Activated T-cell treated with anti-CD3 and anti-CD28 coated beads, Interleukin-2, amount 50 U/mL, for 72 hours (primary cell): Measurements from ENCODE around the gene THOC6. TPM values are rescaled to one million over a fixed set of nuclear protein-coding genes. Genes with fewer than 3 reads are reported as not detected.

Experiments
- ATAC-seq, 2 donors: fragments of 150-1000 bp; cut with Tn5 transposase; replicated peaks in 1 of 2; 2 replicates each; pipeline ENCODE4 v1.10.0; 2021; ENCODE audit warnings: moderate library complexity in 2 of 2, mild to moderate bottlenecking in 1 of 2
- DNase-seq, 2 donors: peaks; one replicate each; pipeline ENCODE4 v3.0.0; 2021 to 2022; ENCODE audit warnings: mixed read lengths in 1 of 2
- H3K27ac Mint-ChIP-seq: one replicate; pipeline ENCODE4 v1.8.0; 2022; ENCODE audit warnings: mild to moderate bottlenecking, moderate library complexity, mixed read lengths
- H3K27me3 Mint-ChIP-seq: one replicate; pipeline ENCODE4 v1.8.0; 2022; ENCODE audit warnings: low read depth, mixed read lengths
- H3K36me3 Mint-ChIP-seq, 2 donors: one replicate each; pipeline ENCODE4 v1.8.0; 2022; ENCODE audit warnings: mixed read lengths in 2 of 2, mild to moderate bottlenecking in 1 of 2; ENCODE audit not compliant: insufficient read depth in 2 of 2
- H3K4me1 Mint-ChIP-seq: one replicate; pipeline ENCODE4 v1.8.0; 2022; ENCODE audit warnings: low read depth, mixed read lengths
- H3K4me3 Mint-ChIP-seq, 2 donors: one replicate each; pipeline ENCODE4 v1.8.0; 2022; ENCODE audit warnings: mild to moderate bottlenecking in 2 of 2, mixed read lengths in 2 of 2, moderate library complexity in 2 of 2
- H3K9me3 Mint-ChIP-seq, 2 donors: one replicate each; pipeline ENCODE4 v1.8.0; 2022; ENCODE audit warnings: mixed read lengths in 2 of 2
- total RNA-seq, 2 donors: library from RNA; stranded (reverse); gene quantifications; one replicate each; pipeline ENCODE4 v1.2.3, GENCODE V29; 2022

The THOC6 gene
- total RNA-seq, 2 donors from 2014 or later, result 49.1 to 50.9 TPM

- H3K27me3 Mint-ChIP-seq, result peaks cover 17% of the 10 kb centered on the region
- ATAC-seq (no peak), DNase-seq (peak in 1 of 2 donors; percentile 40)
- H3K36me3 Mint-ChIP-seq, result peaks cover 0 to 5% of the 10 kb centered on the region in 2 donors
- peaks cover 67% of the 10 kb centered on the region for H3K4me1 Mint-ChIP-seq
- peak overlapping the region; percentile 83 to 85 for H3K4me3 Mint-ChIP-seq
- no peaks in the 10 kb centered on the region for H3K9me3 Mint-ChIP-seq
- peak overlapping the region; percentile 71 for H3K27ac Mint-ChIP-seq
Measured at GRCh38 chr16:3023415-3023668, 493 bp upstream of the THOC6 start.

GRCh38 chr16:3025032-3026002 lies 1.5 kb downstream of the THOC6 start:
- Mint-ChIP-seq H3K4me3 (peak overlapping the region; percentile 45 to 85), H3K9me3 (no peaks in the 10 kb centered on the region), H3K36me3 (peaks cover 0 to 5% of the 10 kb centered on the region in 2 donors), H3K27ac (no peak overlapping the region), H3K27me3 (peaks cover 18% of the 10 kb centered on the region), H3K4me1 (peaks cover 66% of the 10 kb centered on the region)
- ATAC-seq (no peak), DNase-seq (no peak)

DNA sequence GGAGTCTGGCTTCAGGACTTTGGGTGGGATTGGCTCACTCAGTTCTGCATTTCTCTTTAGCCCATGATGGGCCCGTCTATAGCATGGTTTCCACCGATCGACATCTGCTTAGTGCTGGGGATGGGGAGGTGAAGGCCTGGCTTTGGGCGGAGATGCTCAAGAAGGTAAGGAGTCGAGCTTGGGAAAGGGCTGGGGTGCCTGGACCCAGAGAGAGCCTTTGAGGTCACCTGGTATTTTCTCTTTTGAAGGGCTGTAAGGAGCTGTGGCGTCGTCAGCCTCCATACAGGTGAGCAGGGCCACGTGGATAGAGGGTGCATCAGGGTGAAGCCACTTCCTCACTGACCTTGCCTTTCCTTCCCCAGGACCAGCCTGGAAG lies 2.2 kb downstream of the THOC6 start:
- peaks cover 24% of the 10 kb centered on the region for H3K27me3 Mint-ChIP-seq

GRCh38 chr16:3026609-3027488 lies 3.0 kb downstream of the THOC6 start:
- Mint-ChIP-seq H3K9me3 (no peaks in the 10 kb centered on the region), H3K36me3 (peaks cover 0 to 5% of the 10 kb centered on the region in 2 donors), H3K27ac (no peak overlapping the region), H3K4me3 (no peak overlapping the region), H3K4me1 (peaks cover 54% of the 10 kb centered on the region), H3K27me3 (peaks cover 29% of the 10 kb centered on the region)
- ATAC-seq (no peak), DNase-seq (no peak)

More for the DNA sequence above, 2.2 kb downstream of the THOC6 start:
- Mint-ChIP-seq H3K27ac (no peak overlapping the region), H3K4me1 (peaks cover 62% of the 10 kb centered on the region), H3K9me3 (no peaks in the 10 kb centered on the region), H3K36me3 (peaks cover 0 to 5% of the 10 kb centered on the region in 2 donors), H3K4me3 (no peak overlapping the region)
- no peak for DNase-seq
- no peak for ATAC-seq

DNA sequence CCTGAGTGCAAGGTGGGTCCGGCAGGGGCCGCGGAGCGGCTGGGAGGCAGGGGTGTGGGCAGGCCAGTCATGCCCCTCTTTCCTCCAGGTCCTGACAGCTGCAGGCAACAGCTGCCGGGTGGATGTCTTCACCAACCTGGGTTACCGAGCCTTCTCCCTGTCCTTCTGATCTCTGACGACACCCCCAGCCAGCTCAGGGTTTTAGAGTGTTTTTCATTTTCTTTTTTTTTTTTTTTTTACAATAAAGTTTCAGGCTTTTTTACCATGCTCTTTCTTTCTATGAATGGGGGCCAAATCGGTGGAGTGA lies 3.6 kb downstream of the THOC6 start:
- ATAC-seq (no peak), DNase-seq (no peak)
- H3K9me3 Mint-ChIP-seq, result no peaks in the 10 kb centered on the region
- H3K27me3 Mint-ChIP-seq, result peaks cover 35% of the 10 kb centered on the region
- peaks cover 51% of the 10 kb centered on the region for H3K4me1 Mint-ChIP-seq
- H3K36me3 Mint-ChIP-seq, result peaks cover 0 to 5% of the 10 kb centered on the region in 2 donors
- peak overlapping the region in 1 of 2 donors; percentile 69 for H3K4me3 Mint-ChIP-seq
- no peak overlapping the region for H3K27ac Mint-ChIP-seq

- Mint-ChIP-seq H3K4me3 (peak overlapping the region; percentile 60 to 69), H3K4me1 (peaks cover 48% of the 10 kb centered on the region), H3K9me3 (no peaks in the 10 kb centered on the region), H3K27ac (no peak overlapping the region), H3K36me3 (peaks cover 0 to 5% of the 10 kb centered on the region in 2 donors), H3K27me3 (peaks cover 42% of the 10 kb centered on the region)
- peak; percentile 38 to 47 for ATAC-seq
- peak; percentile 88 to 89 for DNase-seq
Measured at GRCh38 chr16:3027983-3028715, 4.3 kb downstream of the THOC6 start.

GRCh38 chr16:3028716-3029319 lies 5.0 kb downstream of the THOC6 start:
- ATAC-seq (no peak), DNase-seq (no peak)
- H3K36me3 Mint-ChIP-seq, result peaks cover 0 to 5% of the 10 kb centered on the region in 2 donors
- H3K27ac Mint-ChIP-seq, result no peak overlapping the region
- peak overlapping the region; percentile 69 to 84 for H3K4me3 Mint-ChIP-seq
- no peaks in the 10 kb centered on the region for H3K9me3 Mint-ChIP-seq
- H3K4me1 Mint-ChIP-seq, result peaks cover 43% of the 10 kb centered on the region
- H3K27me3 Mint-ChIP-seq, result peaks cover 49% of the 10 kb centered on the region

GRCh38 chr16:3029491-3030221 lies 5.8 kb downstream of the THOC6 start:
- Mint-ChIP-seq H3K4me3 (peak overlapping the region; percentile 69 to 84), H3K4me1 (peaks cover 37% of the 10 kb centered on the region), H3K27me3 (peaks cover 58% of the 10 kb centered on the region), H3K27ac (no peak overlapping the region), H3K9me3 (no peaks in the 10 kb centered on the region), H3K36me3 (peaks cover 0 to 5% of the 10 kb centered on the region in 2 donors)
- DNase-seq, result peak; percentile 65 to 75
- peak; percentile 67 to 68 for ATAC-seq

DNA sequence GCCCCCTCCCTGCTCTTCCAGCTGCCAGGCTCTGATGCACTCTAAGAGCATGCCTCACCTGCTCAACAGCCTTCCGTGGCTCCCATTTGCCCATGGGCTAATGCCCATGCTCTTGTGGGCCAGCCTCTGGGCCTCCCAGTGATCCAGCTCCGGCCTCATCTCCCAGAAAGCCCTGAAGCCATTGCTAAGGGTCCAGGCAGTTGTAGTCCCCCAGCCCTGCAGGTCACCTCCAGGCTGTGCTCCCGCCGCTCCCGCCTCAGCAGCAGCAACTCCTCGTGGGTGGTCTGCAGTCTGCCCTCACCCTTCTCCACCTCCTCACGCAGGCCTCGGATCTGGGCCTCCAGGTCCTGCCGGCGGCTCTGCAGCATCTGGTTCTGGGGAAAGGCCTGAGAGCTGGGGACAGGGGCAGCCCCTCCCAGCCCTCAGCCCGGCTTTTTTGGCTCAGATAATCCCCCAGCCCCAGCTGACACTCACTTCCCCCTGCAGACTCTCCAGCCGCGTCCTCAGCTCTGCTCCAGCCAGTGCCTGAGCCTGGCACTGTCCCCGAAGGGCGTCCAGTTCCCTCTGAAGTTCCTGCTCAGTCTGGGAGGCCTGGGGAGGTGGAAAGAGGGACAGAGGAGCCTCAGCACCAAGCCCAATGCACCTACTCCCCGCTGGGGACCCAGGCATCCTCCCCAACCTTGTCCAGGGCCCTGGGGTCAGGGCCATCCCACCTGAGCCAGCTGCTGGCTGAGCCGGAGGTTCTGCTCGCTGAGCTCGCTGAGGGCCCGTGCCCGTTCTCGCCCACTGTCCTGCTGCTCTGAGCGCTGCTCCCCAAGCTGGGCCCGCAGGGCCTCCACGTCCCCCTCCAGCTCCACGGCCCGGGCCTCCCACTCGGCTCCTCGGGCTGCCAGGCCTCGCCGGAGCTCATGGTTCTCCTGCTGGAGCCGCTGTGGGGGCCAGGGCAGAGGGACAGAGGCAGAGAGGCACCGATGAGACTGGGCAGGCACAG lies 6.7 kb downstream of the THOC6 start:
- no peak for ATAC-seq
- H3K27ac Mint-ChIP-seq, result no peak overlapping the region

DNA sequence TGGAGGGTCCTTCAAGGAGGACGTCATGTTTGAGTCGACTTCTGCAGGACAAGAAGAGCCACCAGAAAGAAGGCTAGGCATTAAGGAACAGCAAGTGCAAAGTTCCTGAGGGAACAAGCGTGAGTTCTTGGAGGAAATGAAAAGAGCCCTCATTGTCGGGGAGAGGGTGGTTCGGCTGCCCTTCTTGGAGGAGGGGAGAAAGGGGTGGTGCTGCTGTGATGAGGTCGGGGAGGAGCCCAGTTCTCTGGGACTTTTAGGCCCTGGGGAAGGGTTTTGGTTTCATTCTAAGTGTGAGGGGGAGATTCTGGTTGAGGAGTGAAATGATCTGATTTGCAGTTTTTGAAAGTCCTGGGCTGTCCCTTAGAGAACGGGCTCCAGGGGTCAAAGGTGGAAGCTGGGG lies 8.8 kb downstream of the THOC6 start:
- Mint-ChIP-seq H3K9me3 (no peaks in the 10 kb centered on the region), H3K36me3 (peaks cover 0 to 1% of the 10 kb centered on the region in 2 donors), H3K4me1 (peaks cover 40% of the 10 kb centered on the region), H3K27me3 (peaks cover 81% of the 10 kb centered on the region), H3K27ac (no peak overlapping the region), H3K4me3 (no peak overlapping the region)
- DNase-seq (no peak), ATAC-seq (no peak)

More for the DNA sequence above, 6.7 kb downstream of the THOC6 start:
- Mint-ChIP-seq H3K27me3 (peaks cover 66% of the 10 kb centered on the region), H3K4me3 (peak overlapping the region; percentile 69 to 84), H3K9me3 (no peaks in the 10 kb centered on the region), H3K4me1 (peaks cover 31% of the 10 kb centered on the region), H3K36me3 (peaks cover 0 to 5% of the 10 kb centered on the region in 2 donors)
- no peak for DNase-seq

GRCh38 chr16:3035289-3035971 lies 11.6 kb downstream of the THOC6 start:
- no peak for ATAC-seq

More at GRCh38 chr16:3035289-3035971, 11.6 kb downstream of the THOC6 start:
- Mint-ChIP-seq H3K27me3 (peaks cover 87% of the 10 kb centered on the region), H3K9me3 (no peaks in the 10 kb centered on the region), H3K4me1 (peaks cover 27% of the 10 kb centered on the region), H3K36me3 (peaks cover 0 to 1% of the 10 kb centered on the region in 2 donors), H3K4me3 (peak overlapping the region in 1 of 2 donors; percentile 36), H3K27ac (no peak overlapping the region)
- no peak for DNase-seq
